MM.1S (cell line): ENCODE results near the gene C5orf15.

Source experiments
- EZH2phosphoT487 ChIP-seq: fragments of 300-600 bp; sonication (generic); IDR thresholded peaks from 2 replicates; pipeline ENCODE4 v1.6.1; 2018; ENCODE audit warnings: antibody characterized with exemption, low read length
- TF ChIP-seq, protein P1 (sequence below): fragments of 300-600 bp; sonication (generic); IDR thresholded peaks from 2 replicates; pipeline ENCODE4 v1.5.1; 2016; ENCODE audit warnings: antibody characterized with exemption, low read length, mixed read lengths

DNA sequence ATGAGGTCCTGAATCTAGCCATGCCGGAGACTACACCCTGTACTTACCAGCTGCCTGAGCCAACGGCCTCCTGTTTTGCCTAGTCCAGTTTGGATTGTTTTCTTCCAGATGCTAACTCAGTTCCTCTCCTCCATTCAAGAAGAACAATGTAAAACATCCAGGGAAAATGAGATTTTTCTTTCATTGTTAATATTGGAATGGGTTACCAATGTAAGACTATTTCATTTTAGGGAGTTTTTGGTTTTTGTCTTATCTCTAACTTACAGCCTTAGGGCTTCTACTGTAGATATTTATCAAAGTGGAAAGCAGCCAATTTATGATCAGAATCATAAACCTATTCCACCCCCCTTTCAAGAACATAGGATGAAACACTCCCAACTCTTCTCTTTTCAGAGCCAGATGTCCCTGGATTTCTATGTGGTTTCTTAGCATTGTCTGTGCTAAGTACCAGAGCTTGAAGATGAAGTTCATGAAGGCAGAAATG is 39.9 kb upstream of the C5orf15 start:
- TF ChIP-seq, protein P1, sequence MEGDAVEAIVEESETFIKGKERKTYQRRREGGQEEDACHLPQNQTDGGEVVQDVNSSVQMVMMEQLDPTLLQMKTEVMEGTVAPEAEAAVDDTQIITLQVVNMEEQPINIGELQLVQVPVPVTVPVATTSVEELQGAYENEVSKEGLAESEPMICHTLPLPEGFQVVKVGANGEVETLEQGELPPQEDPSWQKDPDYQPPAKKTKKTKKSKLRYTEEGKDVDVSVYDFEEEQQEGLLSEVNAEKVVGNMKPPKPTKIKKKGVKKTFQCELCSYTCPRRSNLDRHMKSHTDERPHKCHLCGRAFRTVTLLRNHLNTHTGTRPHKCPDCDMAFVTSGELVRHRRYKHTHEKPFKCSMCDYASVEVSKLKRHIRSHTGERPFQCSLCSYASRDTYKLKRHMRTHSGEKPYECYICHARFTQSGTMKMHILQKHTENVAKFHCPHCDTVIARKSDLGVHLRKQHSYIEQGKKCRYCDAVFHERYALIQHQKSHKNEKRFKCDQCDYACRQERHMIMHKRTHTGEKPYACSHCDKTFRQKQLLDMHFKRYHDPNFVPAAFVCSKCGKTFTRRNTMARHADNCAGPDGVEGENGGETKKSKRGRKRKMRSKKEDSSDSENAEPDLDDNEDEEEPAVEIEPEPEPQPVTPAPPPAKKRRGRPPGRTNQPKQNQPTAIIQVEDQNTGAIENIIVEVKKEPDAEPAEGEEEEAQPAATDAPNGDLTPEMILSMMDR, result no peak
- no peak for TF ChIP-seq EZH2phosphoT487
